MM.1S (cell line): Measurements from ENCODE around the gene FANCE.

Experiments used
- DNase-seq: peaks from one replicate; pipeline ENCODE4 v3.0.0-alpha.2; 2015
- H2AFZ ChIP-seq: fragments of 300-600 bp; sonication (generic); 2 replicates; pipeline ENCODE4 v1.6.0; 2016; ENCODE audit warnings: antibody characterized with exemption, low read length
- H3F3A ChIP-seq: fragments of 300-600 bp; sonication (generic); 2 replicates; pipeline ENCODE4 v1.6.1; 2016; ENCODE audit warnings: mild to moderate bottlenecking, antibody characterized with exemption, low read length, moderate library complexity, mixed read lengths; ENCODE audit not compliant: insufficient read depth
- H3K27ac ChIP-seq: fragments of 300-600 bp; sonication (generic); 2 replicates; pipeline ENCODE4 v1.5.1; 2016; ENCODE audit warnings: mild to moderate bottlenecking, low read length
- H3K27me3 ChIP-seq: fragments of 300-600 bp; sonication (generic); replicated peaks from 2 replicates; pipeline ENCODE4 v1.6.0; 2016; ENCODE audit warnings: low read length; ENCODE audit not compliant: insufficient read depth
- H3K36me3 ChIP-seq: fragments of 300-600 bp; sonication (generic); replicated peaks from 2 replicates; pipeline ENCODE4 v1.6.1; 2016; ENCODE audit warnings: mild to moderate bottlenecking, low read length, mixed read lengths; ENCODE audit not compliant: insufficient read depth
- H3K4me1 ChIP-seq: fragments of 300-600 bp; sonication (generic); 2 replicates; pipeline ENCODE4 v1.6.1; 2016; ENCODE audit warnings: low read length, mixed read lengths
- H3K4me2 ChIP-seq: fragments of 300-600 bp; sonication (generic); 2 replicates; pipeline ENCODE4 v1.6.0; 2016; ENCODE audit warnings: low read depth, low read length
- H3K4me3 ChIP-seq: fragments of 300-600 bp; sonication (generic); 2 replicates; pipeline ENCODE4 v1.5.1; 2016; ENCODE audit warnings: low read length, mixed read lengths
- H3K79me2 ChIP-seq: fragments of 300-600 bp; sonication (generic); 2 replicates; pipeline ENCODE4 v1.6.1; 2016; ENCODE audit warnings: mixed run types, low read length, mixed read lengths
- H3K9ac ChIP-seq: fragments of 300-600 bp; sonication (generic); 2 replicates; pipeline ENCODE4 v1.6.1; 2016; ENCODE audit warnings: low read length, mixed read lengths
- H3K9me2 ChIP-seq: fragments of 300-600 bp; sonication (generic); replicated peaks from 2 replicates; pipeline ENCODE4 v1.6.1; 2016; ENCODE audit warnings: mild to moderate bottlenecking, low read length, mixed read lengths; ENCODE audit not compliant: insufficient read depth
- H3K9me3 ChIP-seq: fragments of 300-600 bp; sonication (generic); replicated peaks from 2 replicates; pipeline ENCODE4 v1.6.1; 2016; ENCODE audit warnings: mild to moderate bottlenecking, low read length, mixed read lengths; ENCODE audit not compliant: insufficient read depth
- H4K20me1 ChIP-seq: fragments of 300-600 bp; sonication (generic); 2 replicates; pipeline ENCODE4 v1.6.1; 2016; ENCODE audit warnings: mild to moderate bottlenecking, low read length, moderate library complexity, mixed read lengths; ENCODE audit not compliant: insufficient read depth
- CTCF ChIP-seq: fragments of 300-600 bp; sonication (generic); IDR thresholded peaks from 2 replicates; pipeline ENCODE4 v1.5.1; 2016; ENCODE audit warnings: antibody characterized with exemption, low read length, mixed read lengths
- EZH2 ChIP-seq: fragments of 300-600 bp; sonication (generic); optimal IDR thresholded peaks from 2 replicates; pipeline ENCODE3; 2017; ENCODE audit warnings: low read depth, mild to moderate bottlenecking, antibody characterized with exemption, low read length, mixed read lengths
- EZH2phosphoT487 ChIP-seq: fragments of 300-600 bp; sonication (generic); IDR thresholded peaks from 2 replicates; pipeline ENCODE4 v1.6.1; 2018; ENCODE audit warnings: antibody characterized with exemption, low read length

FANCE gene

DNA sequence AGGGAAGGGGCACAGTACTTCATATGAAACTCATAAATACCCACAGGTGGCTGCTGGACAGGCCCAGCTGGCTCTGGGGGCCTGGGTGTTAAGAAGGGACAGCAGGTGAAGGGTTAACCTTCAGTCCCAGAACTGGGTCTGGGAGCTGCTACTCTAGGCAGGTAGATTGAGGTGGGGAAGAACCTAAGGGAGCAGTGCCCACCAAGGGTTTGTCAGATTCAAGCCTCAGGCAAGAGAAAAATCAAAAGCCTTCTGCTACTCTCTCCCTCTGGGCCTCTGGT lies 21.7 kb downstream of the FANCE start:
- Histone ChIP-seq H4K20me1 (peaks cover 36% of the 10 kb centered on the region), H3K4me3 (no peak overlapping the region), H3K9me3 (no peaks in the 10 kb centered on the region), H3K4me2 (no peak overlapping the region), H3K9ac (no peak overlapping the region), H3K4me1 (peaks cover 5% of the 10 kb centered on the region; the same call in 1 of the 2 replicates), H3K27ac (no peak overlapping the region), H3K9me2 (no peaks in the 10 kb centered on the region), H2AFZ (no peak overlapping the region), H3K36me3 (peaks cover 16% of the 10 kb centered on the region), H3F3A (peaks cover 54% of the 10 kb centered on the region), H3K79me2 (peaks cover 30% of the 10 kb centered on the region), H3K27me3 (no peaks in the 10 kb centered on the region)
- no peak for DNase-seq
- no peak for TF ChIP-seq EZH2
- TF ChIP-seq CTCF = no peak
- TF ChIP-seq EZH2phosphoT487 = no peak

- no peaks in the 10 kb centered on the region for H3K9me2 ChIP-seq
- no peak overlapping the region for H3K4me3 ChIP-seq
- peaks cover 49% of the 10 kb centered on the region for H3F3A ChIP-seq
- H3K79me2 ChIP-seq = peaks cover 25% of the 10 kb centered on the region
- no peak overlapping the region for H3K27ac ChIP-seq
- H2AFZ ChIP-seq = no peak overlapping the region
- DNase-seq = no peak
- TF ChIP-seq EZH2 (no peak), CTCF (no peak), EZH2phosphoT487 (no peak)
- no peak overlapping the region for H3K4me2 ChIP-seq
- peaks cover 31% of the 10 kb centered on the region for H4K20me1 ChIP-seq
- no peaks in the 10 kb centered on the region for H3K27me3 ChIP-seq
- no peak overlapping the region for H3K9ac ChIP-seq
- peaks cover 5% of the 10 kb centered on the region; the same call in 1 of the 2 replicates for H3K4me1 ChIP-seq
- no peaks in the 10 kb centered on the region for H3K9me3 ChIP-seq
- peaks cover 12% of the 10 kb centered on the region for H3K36me3 ChIP-seq
Measured at GRCh38 chr6:35474131-35474941, 22.2 kb downstream of the FANCE start.

DNA sequence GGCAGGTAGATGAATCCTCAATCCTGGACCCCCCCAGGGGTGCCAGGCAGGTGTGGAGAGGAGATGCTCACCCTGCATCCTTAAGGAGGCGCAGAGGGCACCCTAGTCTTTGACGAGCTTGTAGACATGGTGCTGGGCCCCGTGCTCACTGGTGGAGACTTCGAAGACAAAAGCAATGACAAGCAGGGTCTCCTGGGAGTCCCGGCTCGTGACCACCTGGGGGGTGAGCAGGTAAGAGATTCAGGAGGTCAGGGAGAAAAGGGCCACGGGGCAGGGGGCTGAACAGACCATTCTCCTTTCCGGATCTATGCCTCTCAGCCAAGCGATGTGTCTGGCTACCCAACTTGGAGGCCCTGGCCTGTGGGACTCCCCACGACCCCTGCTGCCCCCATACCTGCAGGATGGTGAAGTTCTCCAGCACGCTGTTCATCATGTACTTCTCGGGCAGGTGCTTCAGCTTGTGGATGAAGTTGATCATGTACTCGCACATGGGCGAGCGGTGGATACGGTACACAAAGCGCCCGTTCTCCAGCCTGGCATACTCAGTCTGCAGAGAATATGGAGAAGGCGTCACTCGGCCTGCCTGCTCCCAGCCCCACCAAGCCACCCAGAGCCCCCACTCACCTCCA lies 22.9 kb downstream of the FANCE start:
- H3K4me2 ChIP-seq = no peak overlapping the region
- H3K27ac ChIP-seq = no peak overlapping the region
- H3K4me1 ChIP-seq = peaks cover 3% of the 10 kb centered on the region; the same call in 1 of the 2 replicates
- H3K4me3 ChIP-seq = no peak overlapping the region
- peaks cover 24% of the 10 kb centered on the region for H4K20me1 ChIP-seq
- DNase-seq = no peak
- H3K79me2 ChIP-seq = peaks cover 17% of the 10 kb centered on the region
- H3K36me3 ChIP-seq = peaks cover 6% of the 10 kb centered on the region
- H3K9me3 ChIP-seq = no peaks in the 10 kb centered on the region
- no peak overlapping the region for H3K9ac ChIP-seq
- peaks cover 41% of the 10 kb centered on the region for H3F3A ChIP-seq
- no peaks in the 10 kb centered on the region for H3K27me3 ChIP-seq
- no peak for TF ChIP-seq EZH2
- no peak for TF ChIP-seq CTCF
- TF ChIP-seq EZH2phosphoT487 = no peak
- no peaks in the 10 kb centered on the region for H3K9me2 ChIP-seq
- H2AFZ ChIP-seq = no peak overlapping the region
